ENCODE data around the gene B3GNT3.
A peak's percentile ranks its signal among the peaks of the same experiment; 100 is the strongest.

The B3GNT3 gene, protein sequence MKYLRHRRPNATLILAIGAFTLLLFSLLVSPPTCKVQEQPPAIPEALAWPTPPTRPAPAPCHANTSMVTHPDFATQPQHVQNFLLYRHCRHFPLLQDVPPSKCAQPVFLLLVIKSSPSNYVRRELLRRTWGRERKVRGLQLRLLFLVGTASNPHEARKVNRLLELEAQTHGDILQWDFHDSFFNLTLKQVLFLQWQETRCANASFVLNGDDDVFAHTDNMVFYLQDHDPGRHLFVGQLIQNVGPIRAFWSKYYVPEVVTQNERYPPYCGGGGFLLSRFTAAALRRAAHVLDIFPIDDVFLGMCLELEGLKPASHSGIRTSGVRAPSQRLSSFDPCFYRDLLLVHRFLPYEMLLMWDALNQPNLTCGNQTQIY

DNA sequence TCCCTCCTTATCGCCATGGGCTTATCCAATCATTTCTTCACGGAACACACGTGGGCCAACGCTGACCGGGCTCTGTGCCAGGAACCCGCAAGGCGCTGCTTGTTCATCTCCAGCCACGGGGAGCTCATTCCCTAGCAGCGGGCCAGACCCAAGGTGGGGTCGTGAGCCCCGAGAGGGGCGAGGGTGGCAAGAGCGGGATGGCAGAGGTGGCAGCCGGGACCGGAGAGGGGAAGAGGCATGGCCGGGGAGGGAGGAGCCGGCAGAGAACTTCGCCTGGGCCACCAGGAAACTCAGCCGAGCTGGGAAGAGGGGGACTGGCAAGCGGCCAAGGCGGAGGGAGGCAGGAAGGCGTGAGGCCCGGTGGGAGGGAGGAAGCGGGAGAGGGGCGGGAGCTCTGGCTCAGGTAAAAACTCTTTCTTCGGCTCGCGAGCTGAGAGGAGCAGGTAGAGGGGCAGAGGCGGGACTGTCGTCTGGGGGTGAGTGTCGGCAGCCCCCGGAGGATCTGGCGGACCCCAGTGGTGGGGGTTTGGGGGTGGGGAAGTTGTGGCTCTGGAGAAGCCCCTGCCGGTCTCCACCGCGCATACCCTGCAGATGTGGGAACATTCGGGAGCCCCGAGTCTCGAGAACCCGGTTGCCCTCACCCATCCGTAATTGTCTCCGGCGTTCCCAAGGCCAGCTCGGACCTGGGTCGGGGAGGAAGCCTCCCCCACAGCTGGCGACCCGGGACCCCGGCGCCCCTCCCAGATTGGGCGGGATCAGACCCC, at the start of gene B3GNT3:
B3GNT3 (plus strand) TSS at position 408 of the 764 bp plus-strand sequence. CDS start 12,670 bp downstream, outside the sequence.
- DNase-seq (ENCODE audit: low read depth in 2 of 2, low spot score in 1 of 2), result no peak

- peak; percentile 81 to 85 for DNase-seq (ENCODE audit: low read depth in 2 of 2, low spot score in 1 of 2)
Measured at GRCh38 chr19:17747205-17748098, 47.5 kb upstream of the B3GNT3 start.

- DNase-seq (ENCODE audit: low read depth in 2 of 2, low spot score in 1 of 2), result no peak
Measured at GRCh38 chr19:17748884-17749638, 45.9 kb upstream of the B3GNT3 start.

GRCh38 chr19:17749912-17750317, 45.0 kb upstream of the B3GNT3 start:
- no peak for DNase-seq (ENCODE audit: low read depth in 2 of 2, low spot score in 1 of 2)

DNA sequence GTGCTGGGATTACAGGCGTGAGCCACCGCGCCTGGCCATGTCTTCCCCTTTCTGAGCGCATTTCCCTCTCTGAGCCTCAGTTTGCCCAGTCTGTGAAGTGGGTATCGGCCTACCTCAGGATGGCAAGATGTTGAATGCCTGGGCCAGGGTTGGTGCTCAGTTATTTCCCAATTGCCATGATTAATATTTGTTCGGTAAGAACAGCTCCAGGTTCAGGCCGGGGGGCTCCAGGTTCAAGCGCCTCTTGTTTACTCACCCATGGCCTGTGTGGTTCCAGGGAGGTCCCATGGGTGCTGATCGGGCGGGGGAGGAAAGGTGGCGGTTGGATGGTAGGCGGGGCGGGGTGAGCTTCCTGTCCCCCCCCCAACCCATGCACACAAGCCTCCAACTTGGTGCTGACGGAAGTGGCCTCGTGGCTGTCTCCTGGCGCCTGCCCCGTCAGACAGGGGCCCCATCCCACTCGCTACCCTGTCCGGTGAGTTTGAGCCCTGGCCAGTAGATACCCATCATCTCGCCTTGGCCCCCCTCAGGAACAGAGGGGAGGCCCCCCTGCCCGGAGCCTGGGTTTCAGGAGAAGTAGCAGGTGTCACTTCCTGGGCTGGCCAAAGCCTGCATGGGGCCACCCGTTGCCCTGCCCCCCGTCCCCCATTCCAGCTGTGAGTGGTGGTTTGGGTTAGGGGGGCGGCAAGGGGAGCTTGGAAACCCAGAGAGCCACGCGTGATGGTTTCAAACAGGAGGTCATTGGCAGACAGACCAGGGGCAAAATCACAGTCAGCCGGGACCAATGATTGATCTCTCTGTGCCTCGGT, 43.6 kb upstream of the B3GNT3 start, which contains the start of gene FCHO1:
FCHO1 (plus strand) TSS at position 375 of the 809 bp plus-strand sequence. CDS start 3,688 bp downstream, outside the sequence.
- DNase-seq (ENCODE audit: low read depth in 2 of 2, low spot score in 1 of 2), result peak; percentile 78 to 82

GRCh38 chr19:17751912-17752273, 43.0 kb upstream of the B3GNT3 start:
- DNase-seq (ENCODE audit: low read depth in 2 of 2, low spot score in 1 of 2), result no peak

GRCh38 chr19:17752865-17753639, 41.9 kb upstream of the B3GNT3 start:
- no peak for DNase-seq (ENCODE audit: low read depth in 2 of 2, low spot score in 1 of 2)

DNA sequence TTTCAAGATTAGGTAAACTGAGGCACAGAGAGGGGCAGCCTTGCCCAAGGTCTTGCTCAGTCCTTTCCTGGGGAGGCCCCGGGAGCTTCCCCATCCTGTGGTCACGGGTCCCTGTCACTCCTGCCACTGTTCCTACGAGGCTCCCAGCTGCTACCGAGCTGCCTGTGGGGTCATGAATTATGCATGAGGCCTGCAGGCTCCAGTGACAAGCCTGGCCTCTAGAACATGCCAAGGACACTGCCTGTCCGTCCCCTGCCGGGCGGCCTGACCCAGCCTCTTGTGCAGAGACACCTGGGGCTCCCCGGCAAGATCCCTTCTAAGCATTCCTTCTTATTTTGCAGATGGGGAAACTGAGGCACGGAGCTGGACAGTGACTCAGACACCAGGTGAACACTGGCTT, 41.0 kb upstream of the B3GNT3 start:
- no peak for DNase-seq (ENCODE audit: low read depth in 2 of 2, low spot score in 1 of 2)

- no peak for DNase-seq (ENCODE audit: low read depth in 2 of 2, low spot score in 1 of 2)
Measured at GRCh38 chr19:17754634-17755442, 40.1 kb upstream of the B3GNT3 start.

DNA sequence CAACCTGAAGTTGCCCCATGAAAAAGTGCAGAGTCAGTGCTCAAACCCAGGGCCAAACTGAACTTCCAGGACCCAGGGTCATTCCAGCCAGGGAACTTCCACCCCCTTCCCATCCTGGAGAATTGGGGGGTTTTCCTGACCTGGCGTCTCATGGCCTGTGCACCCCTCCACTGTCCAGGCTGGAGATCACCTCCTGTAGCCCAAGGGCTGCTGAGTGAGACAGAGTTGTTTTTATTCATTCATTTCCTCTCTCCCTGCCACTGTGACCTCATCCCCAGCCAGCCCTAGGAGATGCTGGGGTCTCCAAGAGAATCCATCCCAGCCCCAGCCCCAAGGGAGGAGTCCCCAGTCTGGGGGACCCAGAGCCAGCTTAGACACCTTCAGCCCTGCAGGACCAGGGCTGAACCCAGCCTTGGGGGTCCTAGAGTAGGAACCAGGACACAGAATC, 39.5 kb upstream of the B3GNT3 start:
- DNase-seq (ENCODE audit: low read depth in 2 of 2, low spot score in 1 of 2), result no peak

DNA sequence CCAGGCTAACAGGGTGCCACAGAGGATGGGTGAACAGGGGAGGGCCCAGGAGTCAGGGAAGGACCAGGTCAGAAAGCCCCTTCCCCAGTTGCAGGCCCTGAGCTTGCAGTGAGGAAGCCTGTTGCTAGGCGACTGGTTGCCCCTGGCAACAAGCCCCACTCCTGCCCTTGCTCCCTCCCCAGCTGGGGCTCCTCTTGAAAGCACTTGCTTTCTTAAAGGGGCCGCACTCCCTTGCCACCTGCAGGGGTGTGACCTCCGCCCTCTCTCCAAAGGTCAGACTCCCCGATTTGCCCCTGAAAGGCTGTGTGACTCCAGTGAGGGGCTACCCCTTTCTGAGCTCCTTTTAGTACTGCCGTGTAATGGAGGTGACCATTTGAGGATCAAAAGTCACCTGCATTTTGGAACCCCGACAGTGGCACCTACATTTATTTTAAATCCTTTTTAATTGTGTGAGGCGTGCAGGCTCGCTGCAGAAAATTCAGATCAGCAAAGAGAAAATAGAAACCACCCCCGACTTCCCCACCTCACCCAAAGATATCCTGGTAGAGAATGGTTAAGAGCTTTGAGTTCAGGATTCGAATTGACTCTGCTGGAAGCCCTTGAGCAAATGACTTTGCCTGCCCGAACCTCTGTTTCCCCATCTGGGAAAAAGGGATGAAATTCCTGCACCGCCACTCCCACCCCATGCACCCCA, 38.8 kb upstream of the B3GNT3 start:
- DNase-seq (ENCODE audit: low read depth in 2 of 2, low spot score in 1 of 2), result no peak

DNA sequence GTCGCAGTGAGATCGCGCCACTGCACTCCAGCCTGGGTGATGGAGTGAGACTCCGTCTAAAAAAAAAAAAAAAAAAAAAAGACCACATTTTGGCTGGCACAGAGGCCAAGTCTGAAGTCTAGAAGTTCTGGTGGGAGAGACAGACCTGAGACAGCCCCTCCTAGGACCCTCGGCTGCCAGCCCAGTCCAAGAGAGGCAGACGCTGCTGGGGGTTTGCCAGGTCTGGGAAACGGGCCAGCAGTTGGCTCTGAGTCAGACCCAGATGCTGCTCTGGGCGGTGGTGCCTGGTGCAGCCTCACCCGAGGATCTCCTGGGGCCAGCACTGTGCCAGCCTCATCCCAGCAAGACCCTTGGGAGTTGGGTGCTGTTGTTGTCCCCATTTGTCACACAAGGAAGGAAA, 37.8 kb upstream of the B3GNT3 start:
- DNase-seq (ENCODE audit: low read depth in 2 of 2, low spot score in 1 of 2), result no peak

DNA sequence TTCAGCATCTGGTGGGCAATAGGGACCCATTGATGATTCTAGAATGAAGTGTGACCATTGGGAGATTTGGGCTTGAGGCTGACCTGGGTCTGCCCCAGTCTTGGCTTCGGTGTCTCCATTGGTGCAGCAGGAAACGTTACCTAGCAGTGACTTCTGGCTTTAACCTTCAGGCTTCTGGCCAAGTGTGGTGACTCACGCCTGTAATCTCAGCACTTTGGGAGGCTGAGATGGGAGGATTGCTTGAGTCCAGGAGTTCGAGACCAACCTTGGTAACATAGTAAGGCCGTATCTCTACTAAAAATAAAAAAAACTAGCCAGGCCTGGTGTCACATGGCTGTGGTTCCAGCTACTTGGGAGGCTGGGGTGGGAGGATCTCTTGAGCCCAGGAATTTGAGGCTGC, 36.4 kb upstream of the B3GNT3 start:
- DNase-seq (ENCODE audit: low read depth in 2 of 2, low spot score in 1 of 2), result no peak

DNA sequence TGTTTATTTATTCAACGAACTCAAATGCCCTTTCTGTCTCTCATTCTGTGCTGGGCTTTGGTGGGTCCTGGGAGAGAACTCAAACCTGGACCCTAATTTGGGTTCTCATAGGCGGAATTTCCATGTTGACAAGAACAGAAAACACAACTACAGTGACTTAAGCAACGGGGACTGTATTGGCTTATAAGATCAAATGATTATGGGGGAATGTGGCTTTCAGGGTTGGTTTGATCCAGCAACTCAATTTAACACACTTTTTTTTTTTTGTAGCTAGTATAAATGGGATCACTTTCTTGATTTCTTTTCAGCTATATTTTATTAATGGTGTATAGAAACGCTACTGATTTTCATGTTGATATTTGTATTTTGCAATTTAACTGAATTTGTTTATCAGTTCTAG, 33.8 kb upstream of the B3GNT3 start:
- no peak for DNase-seq (ENCODE audit: low read depth in 2 of 2, low spot score in 1 of 2)

DNA sequence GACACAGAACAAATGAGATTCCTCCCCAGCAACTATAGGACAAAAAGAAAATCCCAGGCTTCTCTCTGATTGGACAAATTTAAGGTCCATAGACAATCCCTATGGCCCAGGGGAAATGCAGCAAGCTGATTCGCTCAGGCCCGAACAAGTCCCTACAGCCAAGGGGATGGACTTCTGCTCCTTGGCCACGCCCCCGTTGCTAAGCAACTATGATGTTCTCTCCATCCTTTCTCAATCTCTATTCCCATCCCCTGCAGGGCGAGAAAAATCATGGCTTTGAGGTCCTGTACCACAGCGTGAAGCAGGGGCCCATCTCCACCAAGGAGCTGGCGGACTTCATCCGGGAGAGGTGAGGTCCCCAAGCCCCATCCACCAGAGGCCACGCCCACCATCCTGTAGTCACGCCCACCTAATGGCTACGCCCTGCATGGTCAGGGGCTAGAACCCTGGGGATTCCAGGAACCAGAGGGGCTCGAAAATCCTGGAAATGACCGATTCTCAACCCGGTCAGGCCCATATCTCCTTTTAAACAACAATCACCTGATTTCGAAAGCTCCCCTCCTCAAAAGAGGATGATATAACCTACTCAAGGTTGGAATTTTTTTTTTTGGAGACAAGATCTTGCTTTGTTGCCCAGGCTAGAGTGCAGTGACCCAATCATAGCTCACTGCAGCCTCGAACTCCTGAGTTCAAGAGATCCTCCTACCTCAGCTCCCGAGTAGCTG, 32.3 kb upstream of the B3GNT3 start:
- no peak for DNase-seq (ENCODE audit: low read depth in 2 of 2, low spot score in 1 of 2)

GRCh38 chr19:17764348-17764747, 30.6 kb upstream of the B3GNT3 start:
- DNase-seq (ENCODE audit: low read depth in 2 of 2, low spot score in 1 of 2), result no peak

GRCh38 chr19:17765069-17765618, 29.8 kb upstream of the B3GNT3 start:
- DNase-seq (ENCODE audit: low read depth in 2 of 2, low spot score in 1 of 2), result no peak

Data from stimulated activated CD8-positive, alpha-beta memory T cell treated with anti-CD3 and anti-CD28 coated beads, Interleukin-4, amount 100 ng/mL, for 4 hours (primary cell).